HL-60 (cell line): ENCODE measurements around the gene ATAD3C.

Source experiments
- TF ChIP-seq, protein P1 (sequence below): IDR thresholded peaks from one replicate; pipeline ENCODE4 v1.5.1; 2011; ENCODE audit warnings: low read length, control low read depth, inconsistent platforms; ENCODE audit not compliant: insufficient read depth
- TF ChIP-seq, protein P2 (sequence below): IDR thresholded peaks from 2 replicates; pipeline ENCODE4 v1.6.1; 2012; ENCODE audit warnings: low read depth; ENCODE audit not compliant: insufficient replicate concordance

DNA sequence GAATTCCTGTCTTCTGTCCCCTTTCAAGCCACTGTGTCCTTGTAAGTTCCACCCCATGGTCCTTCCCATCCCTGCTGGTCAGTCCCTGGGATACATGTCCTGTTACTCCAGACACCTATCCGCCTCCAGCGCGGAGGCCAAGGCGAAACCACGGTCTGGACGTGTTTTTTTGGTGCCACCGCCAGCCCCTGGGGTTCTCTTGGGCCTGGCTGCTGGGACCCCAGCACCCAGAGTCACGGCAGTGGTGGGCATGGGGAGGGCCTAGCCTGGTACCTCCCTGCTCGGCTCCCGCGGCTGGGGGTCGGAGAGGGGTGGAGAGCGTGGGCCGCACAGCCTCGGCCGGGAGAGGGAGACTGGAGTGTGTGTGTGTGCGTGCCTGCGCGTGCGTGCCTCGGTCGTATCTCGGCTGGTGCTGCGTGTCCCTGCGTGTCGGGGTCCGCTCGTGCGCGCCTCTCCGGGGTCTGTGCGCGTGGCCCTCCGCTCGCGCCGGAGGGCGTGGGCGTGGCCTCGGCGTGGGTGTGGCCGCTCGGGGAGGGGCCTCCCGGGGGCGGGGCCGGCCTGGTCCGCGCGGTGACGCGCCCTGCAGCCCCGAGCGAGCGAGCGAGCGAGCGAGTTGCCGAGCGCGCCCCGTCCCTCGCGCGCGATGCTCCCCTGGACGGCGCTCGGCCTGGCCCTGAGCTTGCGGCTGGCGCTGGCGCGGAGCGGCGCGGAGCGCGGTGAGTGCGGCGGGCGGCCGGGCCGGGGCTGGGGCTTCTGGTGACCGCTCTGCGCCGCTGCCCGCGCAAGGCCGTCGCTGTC is 14.2 kb upstream of the ATAD3C start, which contains the start of gene VWA1:
- TF ChIP-seq, protein P1, sequence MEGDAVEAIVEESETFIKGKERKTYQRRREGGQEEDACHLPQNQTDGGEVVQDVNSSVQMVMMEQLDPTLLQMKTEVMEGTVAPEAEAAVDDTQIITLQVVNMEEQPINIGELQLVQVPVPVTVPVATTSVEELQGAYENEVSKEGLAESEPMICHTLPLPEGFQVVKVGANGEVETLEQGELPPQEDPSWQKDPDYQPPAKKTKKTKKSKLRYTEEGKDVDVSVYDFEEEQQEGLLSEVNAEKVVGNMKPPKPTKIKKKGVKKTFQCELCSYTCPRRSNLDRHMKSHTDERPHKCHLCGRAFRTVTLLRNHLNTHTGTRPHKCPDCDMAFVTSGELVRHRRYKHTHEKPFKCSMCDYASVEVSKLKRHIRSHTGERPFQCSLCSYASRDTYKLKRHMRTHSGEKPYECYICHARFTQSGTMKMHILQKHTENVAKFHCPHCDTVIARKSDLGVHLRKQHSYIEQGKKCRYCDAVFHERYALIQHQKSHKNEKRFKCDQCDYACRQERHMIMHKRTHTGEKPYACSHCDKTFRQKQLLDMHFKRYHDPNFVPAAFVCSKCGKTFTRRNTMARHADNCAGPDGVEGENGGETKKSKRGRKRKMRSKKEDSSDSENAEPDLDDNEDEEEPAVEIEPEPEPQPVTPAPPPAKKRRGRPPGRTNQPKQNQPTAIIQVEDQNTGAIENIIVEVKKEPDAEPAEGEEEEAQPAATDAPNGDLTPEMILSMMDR = no peak
- TF ChIP-seq, protein P2, sequence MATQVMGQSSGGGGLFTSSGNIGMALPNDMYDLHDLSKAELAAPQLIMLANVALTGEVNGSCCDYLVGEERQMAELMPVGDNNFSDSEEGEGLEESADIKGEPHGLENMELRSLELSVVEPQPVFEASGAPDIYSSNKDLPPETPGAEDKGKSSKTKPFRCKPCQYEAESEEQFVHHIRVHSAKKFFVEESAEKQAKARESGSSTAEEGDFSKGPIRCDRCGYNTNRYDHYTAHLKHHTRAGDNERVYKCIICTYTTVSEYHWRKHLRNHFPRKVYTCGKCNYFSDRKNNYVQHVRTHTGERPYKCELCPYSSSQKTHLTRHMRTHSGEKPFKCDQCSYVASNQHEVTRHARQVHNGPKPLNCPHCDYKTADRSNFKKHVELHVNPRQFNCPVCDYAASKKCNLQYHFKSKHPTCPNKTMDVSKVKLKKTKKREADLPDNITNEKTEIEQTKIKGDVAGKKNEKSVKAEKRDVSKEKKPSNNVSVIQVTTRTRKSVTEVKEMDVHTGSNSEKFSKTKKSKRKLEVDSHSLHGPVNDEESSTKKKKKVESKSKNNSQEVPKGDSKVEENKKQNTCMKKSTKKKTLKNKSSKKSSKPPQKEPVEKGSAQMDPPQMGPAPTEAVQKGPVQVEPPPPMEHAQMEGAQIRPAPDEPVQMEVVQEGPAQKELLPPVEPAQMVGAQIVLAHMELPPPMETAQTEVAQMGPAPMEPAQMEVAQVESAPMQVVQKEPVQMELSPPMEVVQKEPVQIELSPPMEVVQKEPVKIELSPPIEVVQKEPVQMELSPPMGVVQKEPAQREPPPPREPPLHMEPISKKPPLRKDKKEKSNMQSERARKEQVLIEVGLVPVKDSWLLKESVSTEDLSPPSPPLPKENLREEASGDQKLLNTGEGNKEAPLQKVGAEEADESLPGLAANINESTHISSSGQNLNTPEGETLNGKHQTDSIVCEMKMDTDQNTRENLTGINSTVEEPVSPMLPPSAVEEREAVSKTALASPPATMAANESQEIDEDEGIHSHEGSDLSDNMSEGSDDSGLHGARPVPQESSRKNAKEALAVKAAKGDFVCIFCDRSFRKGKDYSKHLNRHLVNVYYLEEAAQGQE = no peak
